ENCODE measurements around the gene C1orf105. TPM values are rescaled to one million over a fixed set of nuclear protein-coding genes. Genes with fewer than 3 reads are reported as not detected.

The C1orf105 gene
- total and polyA plus RNA-seq, 2 of the 13 experiments (the other 11 are each of a cell fraction or from before 2014, with no cell fraction given), result 0.15 to 0.45 TPM

DNA sequence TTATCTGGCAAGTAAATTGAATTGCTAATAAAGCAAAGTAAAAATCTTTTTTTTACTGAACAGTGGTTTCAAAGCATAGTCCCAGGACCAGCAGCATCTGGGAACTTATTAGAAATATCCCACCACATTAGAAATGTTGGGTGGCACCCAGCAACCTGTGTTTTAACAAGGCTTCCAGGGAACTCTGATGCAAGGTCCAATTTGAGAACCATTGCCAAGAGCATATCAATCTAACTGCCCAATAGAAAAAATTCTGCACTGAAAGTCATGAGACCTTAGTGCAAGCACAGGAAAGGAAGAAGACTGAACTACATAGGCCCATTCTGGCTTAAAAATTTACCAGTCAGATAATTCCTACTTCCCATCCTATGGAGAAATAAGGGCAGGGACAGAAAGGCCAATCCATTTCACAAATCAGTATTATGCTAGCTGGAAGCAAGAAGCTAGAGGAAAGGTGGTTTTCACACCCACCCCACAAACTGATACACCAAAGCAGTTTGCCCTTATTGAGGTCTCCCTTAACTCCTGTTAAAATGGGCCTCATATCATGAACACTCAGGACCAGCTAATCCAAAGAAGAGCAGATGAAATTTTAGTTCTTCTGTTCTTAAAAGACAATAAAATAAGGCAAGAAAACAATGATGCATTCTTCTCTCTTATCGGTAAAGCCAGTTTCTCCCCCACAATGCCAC lies 17.5 kb upstream of the C1orf105 start:
- DNase-seq (ENCODE audit: low spot score) (no peak), FAIRE-seq (no peak), ATAC-seq (no peak)
- Histone ChIP-seq H4K20me1 (ENCODE audit: insufficient read depth, low read length) (no peaks in the 10 kb centered on the region), H3K27me3 (ENCODE audit: control insufficient read depth in 1 of 2, insufficient read depth in 2 of 2, low read length in 2 of 2) (no peaks in the 10 kb centered on the region; a peak in 1 of 5 replicates), H3K36me3 (replicated peaks in 1 of 2; ENCODE audit: control insufficient read depth in 1 of 2, insufficient read depth in 2 of 2, low read length in 2 of 2) (no peaks in the 10 kb centered on the region), H3K4me3 (replicated peaks in 1 of 3; ENCODE audit: insufficient read depth in 1 of 3, low read depth in 2 of 3, low read length in 3 of 3) (no peak overlapping the region), H2AFZ (ENCODE audit: low read length) (no peak overlapping the region), H3K4me2 (ENCODE audit: low read depth, low read length) (no peak overlapping the region), H3K79me2 (ENCODE audit: insufficient read depth, low read length) (no peaks in the 10 kb centered on the region), H3K9ac (ENCODE audit: insufficient read depth, low read depth, low read length) (no peak overlapping the region), H3K9me3 (ENCODE audit: low read length) (no peaks in the 10 kb centered on the region), H3K27ac (ENCODE audit: extremely low read length, insufficient read depth, low read length) (no peak overlapping the region), H3K4me1 (ENCODE audit: insufficient read depth, low read length) (peaks cover 15% of the 10 kb centered on the region)
- in situ Hi-C loops (cut with HindIII; ENCODE audit: extremely low pct_ligation_motif_present, low pct_unique_long_range_greater_than_20kb), result no loop called here
- 83% methylated on average over 1 of the region's 1 CpG for WGBS (ENCODE audit: low lambda C conversion rate)
- CTCF ChIA-PET (ENCODE audit: low intra/inter-chr PET ratio, low total read pairs), result no interaction called here
- intact Hi-C loops (cut with micrococcal nuclease; ENCODE audit: unreplicated experiment), result no loop called here
- TF ChIP-seq, protein P1, sequence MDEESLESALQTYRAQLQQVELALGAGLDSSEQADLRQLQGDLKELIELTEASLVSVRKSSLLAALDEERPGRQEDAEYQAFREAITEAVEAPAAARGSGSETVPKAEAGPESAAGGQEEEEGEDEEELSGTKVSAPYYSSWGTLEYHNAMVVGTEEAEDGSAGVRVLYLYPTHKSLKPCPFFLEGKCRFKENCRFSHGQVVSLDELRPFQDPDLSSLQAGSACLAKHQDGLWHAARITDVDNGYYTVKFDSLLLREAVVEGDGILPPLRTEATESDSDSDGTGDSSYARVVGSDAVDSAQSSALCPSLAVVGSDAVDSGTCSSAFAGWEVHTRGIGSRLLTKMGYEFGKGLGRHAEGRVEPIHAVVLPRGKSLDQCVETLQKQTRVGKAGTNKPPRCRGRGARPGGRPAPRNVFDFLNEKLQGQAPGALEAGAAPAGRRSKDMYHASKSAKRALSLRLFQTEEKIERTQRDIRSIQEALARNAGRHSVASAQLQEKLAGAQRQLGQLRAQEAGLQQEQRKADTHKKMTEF (CRISPR knock-in tag; IDR thresholded peaks at IDR 0.05), result no peak
- TF ChIP-seq, protein P2, sequence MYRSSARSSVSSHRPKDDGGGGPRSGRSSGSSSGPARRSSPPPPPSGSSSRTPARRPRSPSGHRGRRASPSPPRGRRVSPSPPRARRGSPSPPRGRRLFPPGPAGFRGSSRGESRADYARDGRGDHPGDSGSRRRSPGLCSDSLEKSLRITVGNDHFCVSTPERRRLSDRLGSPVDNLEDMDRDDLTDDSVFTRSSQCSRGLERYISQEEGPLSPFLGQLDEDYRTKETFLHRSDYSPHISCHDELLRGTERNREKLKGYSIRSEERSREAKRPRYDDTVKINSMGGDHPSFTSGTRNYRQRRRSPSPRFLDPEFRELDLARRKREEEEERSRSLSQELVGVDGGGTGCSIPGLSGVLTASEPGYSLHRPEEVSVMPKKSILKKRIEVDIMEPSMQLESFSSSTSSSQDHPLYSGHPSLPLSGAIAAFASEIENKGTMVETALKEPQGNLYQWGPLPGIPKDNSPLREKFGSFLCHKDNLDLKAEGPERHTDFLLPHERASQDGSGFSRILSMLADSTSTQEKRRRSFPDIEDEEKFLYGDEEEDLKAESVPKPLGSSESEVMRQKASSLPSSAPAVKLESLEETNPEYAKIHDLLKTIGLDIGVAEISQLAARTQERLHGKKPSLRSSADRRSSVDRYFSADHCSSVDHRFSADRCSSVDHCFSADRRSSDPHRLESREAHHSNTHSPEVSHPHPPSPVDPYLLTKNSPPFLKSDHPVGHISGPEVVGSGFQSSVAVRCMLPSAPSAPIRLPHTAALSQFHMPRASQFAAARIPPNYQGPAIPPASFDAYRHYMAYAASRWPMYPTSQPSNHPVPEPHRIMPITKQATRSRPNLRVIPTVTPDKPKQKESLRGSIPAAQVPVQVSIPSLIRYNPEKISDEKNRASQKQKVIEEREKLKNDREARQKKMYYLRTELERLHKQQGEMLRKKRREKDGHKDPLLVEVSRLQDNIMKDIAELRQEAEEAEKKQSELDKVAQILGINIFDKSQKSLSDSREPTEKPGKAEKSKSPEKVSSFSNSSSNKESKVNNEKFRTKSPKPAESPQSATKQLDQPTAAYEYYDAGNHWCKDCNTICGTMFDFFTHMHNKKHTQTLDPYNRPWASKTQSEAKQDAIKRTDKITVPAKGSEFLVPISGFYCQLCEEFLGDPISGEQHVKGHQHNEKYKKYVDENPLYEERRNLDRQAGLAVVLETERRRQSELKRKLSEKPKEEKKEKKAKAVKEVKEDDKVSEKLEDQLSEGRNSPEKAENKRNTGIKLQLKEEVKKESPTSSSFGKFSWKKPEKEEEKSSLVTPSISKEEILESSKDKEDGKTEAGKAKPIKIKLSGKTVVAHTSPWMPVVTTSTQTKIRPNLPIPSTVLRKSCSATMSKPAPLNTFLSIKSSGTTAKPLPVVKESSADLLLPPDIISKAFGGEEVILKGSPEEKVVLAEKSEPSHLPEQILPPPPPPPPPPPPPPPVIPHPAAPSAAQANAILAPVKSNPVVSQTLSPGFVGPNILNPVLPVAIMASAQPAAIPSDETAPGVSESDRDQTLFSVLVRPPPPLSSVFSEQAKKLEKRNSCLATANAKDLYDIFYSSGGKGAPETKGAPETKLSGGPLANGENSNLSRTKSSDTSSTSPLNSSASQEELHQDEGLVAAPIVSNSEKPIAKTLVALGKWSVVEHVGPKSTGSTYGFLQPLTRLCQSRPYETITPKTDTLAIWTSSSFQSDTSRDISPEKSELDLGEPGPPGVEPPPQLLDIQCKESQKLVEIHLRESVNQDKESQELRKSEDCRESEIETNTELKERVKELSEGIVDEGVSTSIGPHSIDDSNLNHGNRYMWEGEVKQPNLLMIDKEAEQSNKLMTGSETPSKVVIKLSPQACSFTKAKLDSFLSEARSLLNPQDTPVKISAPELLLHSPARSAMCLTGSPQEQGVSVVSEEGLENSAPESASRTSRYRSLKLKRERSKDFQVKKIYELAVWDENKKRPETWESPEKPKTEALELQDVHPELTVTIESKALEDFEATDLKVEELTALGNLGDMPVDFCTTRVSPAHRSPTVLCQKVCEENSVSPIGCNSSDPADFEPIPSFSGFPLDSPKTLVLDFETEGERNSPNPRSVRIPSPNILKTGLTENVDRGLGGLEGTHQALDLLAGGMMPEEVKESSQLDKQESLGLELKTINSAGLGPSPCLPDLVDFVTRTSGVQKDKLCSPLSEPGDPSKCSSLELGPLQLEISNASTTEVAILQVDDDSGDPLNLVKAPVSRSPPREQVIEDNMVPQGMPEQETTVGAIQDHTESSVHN (CRISPR knock-in tag; IDR thresholded peaks at IDR 0.05), result no peak
- TF ChIP-seq ZNF484 (CRISPR knock-in tag; IDR thresholded peaks at IDR 0.05; ENCODE audit: borderline replicate concordance, low read depth) (no peak), ZNF644 (CRISPR knock-in tag; IDR thresholded peaks at IDR 0.05; ENCODE audit: low read depth) (no peak), SP1 (IDR thresholded peaks at IDR 0.05) (no peak), SP1 (CRISPR knock-in tag; IDR thresholded peaks at IDR 0.05) (no peak), ZNF496 (CRISPR knock-in tag; IDR thresholded peaks at IDR 0.05; ENCODE audit: insufficient replicate concordance) (no peak), SALL2 (CRISPR knock-in tag; IDR thresholded peaks at IDR 0.05) (no peak), KMT2A (CRISPR knock-in tag; IDR thresholded peaks at IDR 0.05) (no peak), PCBP2 (optimal IDR thresholded peaks at IDR 0.05; ENCODE audit: low read depth, low read length, poor library complexity, severe bottlenecking) (no peak)
- TF ChIP-seq, protein P3, sequence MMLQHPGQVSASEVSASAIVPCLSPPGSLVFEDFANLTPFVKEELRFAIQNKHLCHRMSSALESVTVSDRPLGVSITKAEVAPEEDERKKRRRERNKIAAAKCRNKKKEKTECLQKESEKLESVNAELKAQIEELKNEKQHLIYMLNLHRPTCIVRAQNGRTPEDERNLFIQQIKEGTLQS (CRISPR knock-in tag; IDR thresholded peaks at IDR 0.05), result no peak
- POLR2A ChIA-PET, result no interaction called here
- BruUV-seq (replicated peaks), result no TSS peak

Measured in HepG2 (cell line).